GM12878 (cell line): Measurements from ENCODE around the gene CRTC2. TPM values are rescaled to one million over a fixed set of nuclear protein-coding genes. Genes with fewer than 3 reads are reported as not detected.

Experiments used
- ATAC-seq: fragments of 200-7000 bp; cut with Tn5 transposase; 3 replicates; pipeline ENCODE4 v1.9.1; 2020; ENCODE audit warnings: mild to moderate bottlenecking, moderate library complexity
- BruUV-seq: library from RNA; stranded (reverse); fragments of 400-500 nt; replicated peaks from 2 replicates; lab custom pipeline; 2021; lab: Mats Ljungman, UMichigan
- CTCF ChIA-PET: fragments of 300-600 bp; sonication (Branson Sonifier 250); formaldehyde crosslinking; extraction: SDS; loops from one replicate; lab custom pipeline; 2021; ENCODE audit warnings: inconsistent platforms; lab: Yijun Ruan, JAX
- POLR2A ChIA-PET: fragments of 350-600 bp; formaldehyde crosslinking; extraction: SDS; loops from one replicate; lab custom pipeline; 2021; ENCODE audit warnings: inconsistent platforms; lab: Charles Lee
- RAD21 ChIA-PET: fragments of 300-600 bp; sonication (Branson Sonifier 250); formaldehyde crosslinking; loops from one replicate; lab custom pipeline; 2023; ENCODE audit warnings: antibody characterized with exemption; ENCODE audit not compliant: unreplicated experiment; lab: Charles Lee
- SMC1A ChIA-PET: fragments of 300-600 bp; sonication (Branson Sonifier 250); formaldehyde crosslinking; loops from one replicate; lab custom pipeline; 2023; ENCODE audit not compliant: unreplicated experiment, uncharacterized antibody; lab: Charles Lee
- DNase-seq: peaks from one replicate; pipeline ENCODE4 v3.0.0-alpha.2; 2011; ENCODE audit warnings: low read depth, low spot score
- FAIRE-seq: peaks from 3 replicates; lab custom pipeline; 2011; peaks lifted over from hg19 to GRCh38; lab: Jason Lieb, UNC
- H2AFZ ChIP-seq: 2 replicates; pipeline ENCODE4 v1.6.0; 2011; ENCODE audit warnings: low read depth, low read length, control low read depth; ENCODE audit not compliant: control insufficient read depth
- H3K27ac ChIP-seq: 2 replicates; pipeline ENCODE4 v1.5.1; 2011; ENCODE audit warnings: control low read depth; ENCODE audit not compliant: control insufficient read depth, insufficient read depth
- H3K27me3 ChIP-seq, 2 experiments: replicated peaks in 1 of 2; 2 replicates each; pipeline versions ENCODE4 v1.6.0 to v1.6.1; 2011; ENCODE audit warnings: low read length in 1 of 2; ENCODE audit not compliant: control insufficient read depth in 2 of 2, insufficient read depth in 2 of 2
- H3K36me3 ChIP-seq, 2 experiments: 2 replicates each; pipeline ENCODE4 v1.5.1; 2011; ENCODE audit warnings: low read length in 1 of 2; ENCODE audit not compliant: control insufficient read depth in 2 of 2, insufficient read depth in 2 of 2
- H3K4me1 ChIP-seq: 2 replicates; pipeline ENCODE4 v1.6.1; 2011; ENCODE audit warnings: mild to moderate bottlenecking, low read length, moderate library complexity, mixed read lengths; ENCODE audit not compliant: control insufficient read depth, insufficient read depth
- H3K4me2 ChIP-seq: 2 replicates; pipeline ENCODE4 v1.6.0; 2011; ENCODE audit warnings: control low read depth; ENCODE audit not compliant: control insufficient read depth, insufficient read depth
- H3K4me3 ChIP-seq: fragments of 200-600 bp; sonication (generic); 2 replicates; pipeline ENCODE4 v1.5.1; 2016
- H3K79me2 ChIP-seq: 2 replicates; pipeline ENCODE4 v1.6.0; 2011; ENCODE audit warnings: low read length; ENCODE audit not compliant: control insufficient read depth, insufficient read depth
- H3K9ac ChIP-seq: 2 replicates; pipeline ENCODE4 v1.8.0; 2011; ENCODE audit warnings: low read length, control low read depth, mixed read lengths; ENCODE audit not compliant: control insufficient read depth, insufficient read depth
- H3K9me3 ChIP-seq: replicated peaks from 3 replicates; pipeline ENCODE4 v1.5.1; 2011; ENCODE audit warnings: mild to moderate bottlenecking, low read length; ENCODE audit not compliant: control insufficient read depth, insufficient read depth
- H4K20me1 ChIP-seq: 2 replicates; pipeline ENCODE4 v1.6.0; 2011; ENCODE audit not compliant: control insufficient read depth, insufficient read depth
- CHD2 ChIP-seq: IDR thresholded peaks from 2 replicates; pipeline ENCODE4 v1.6.1; 2011; ENCODE audit warnings: low read depth, low read length, improper control_type of control experiment, borderline replicate concordance
- IKZF2 ChIP-seq, 2 experiments: fragments of 450-650 bp; IDR thresholded peaks; 2 replicates each; pipeline ENCODE4 v1.6.1; 2017; ENCODE audit warnings: mild to moderate bottlenecking in 2 of 2, moderate library complexity in 2 of 2
- MEF2A ChIP-seq: IDR thresholded peaks from 2 replicates; pipeline ENCODE4 v1.6.1; 2011; ENCODE audit warnings: low read depth, mild to moderate bottlenecking, low read length, moderate library complexity; ENCODE audit not compliant: insufficient read depth
- MTA2 ChIP-seq: fragments of 450-650 bp; IDR thresholded peaks from 2 replicates; pipeline ENCODE4 v1.6.1; 2016; ENCODE audit warnings: low read depth, mild to moderate bottlenecking, moderate library complexity
- NFYB ChIP-seq: IDR thresholded peaks from 2 replicates; pipeline ENCODE4 v1.6.1; 2011; ENCODE audit warnings: low read depth, mild to moderate bottlenecking, low read length, improper control_type of control experiment, moderate library complexity; ENCODE audit not compliant: insufficient read depth
- RB1 ChIP-seq: fragments of 450-650 bp; formaldehyde crosslinking; IDR thresholded peaks from 2 replicates; pipeline ENCODE4 v1.6.1; 2017; ENCODE audit warnings: mild to moderate bottlenecking, borderline replicate concordance
- SIN3A ChIP-seq: IDR thresholded peaks from 2 replicates; pipeline ENCODE4 v1.6.1; 2012; ENCODE audit warnings: low read depth, low read length, improper control_type of control experiment
- SKIL ChIP-seq: fragments of 450-650 bp; IDR thresholded peaks from 2 replicates; pipeline ENCODE4 v1.6.1; 2017; ENCODE audit warnings: mild to moderate bottlenecking, low read depth, inconsistent platforms; ENCODE audit not compliant: poor library complexity, severe bottlenecking
- YY1 ChIP-seq: IDR thresholded peaks from 2 replicates; pipeline ENCODE4 v1.6.1; 2011; ENCODE audit warnings: low read depth, mild to moderate bottlenecking, low read length
- ZBTB11 ChIP-seq: fragments of 450-650 bp; formaldehyde crosslinking; IDR thresholded peaks from 2 replicates; pipeline ENCODE4 v1.5.0; 2022; ENCODE audit warnings: mild to moderate bottlenecking, missing genetic modification characterization
- ZNF687 ChIP-seq: fragments of 450-650 bp; IDR thresholded peaks from 2 replicates; pipeline ENCODE4 v1.6.1; 2017; ENCODE audit warnings: mild to moderate bottlenecking, moderate library complexity
- WGBS: methylation state at CpG from one replicate; pipeline ENCODE4 v1.1.6; 2016; ENCODE audit warnings: low lambda C conversion rate; ENCODE audit not compliant: insufficient replicate concordance, insufficient coverage; ENCODE audit errors: missing lambda C conversion rate; 5-methylcytosine and 5-hydroxymethylcytosine counted together
- in situ Hi-C: fragments of 300-500 bp; cut with MboI; formaldehyde crosslinking; loops from 9 replicates; pipeline ENCODE4 v1.14.3; 2018; ENCODE audit warnings: mixed read lengths
- intact Hi-C: fragments of 100-400 bp; cut with micrococcal nuclease; formaldehyde crosslinking; loops from one replicate; pipeline ENCODE4 v1.14.2; 2022; ENCODE audit not compliant: unreplicated experiment
- polyA plus RNA-seq, 11 experiments: library from polyadenylated mRNA; depleted of rRNA in 4 of 11; unstranded in 6 of 11; stranded (reverse) in 5 of 11; fragments of >200 nt; fragmentation: Nextera tagmentation in 4 of 11; fragmentation: Illumina TruSeq in 1 of 11; extraction: Ambion mirVana in 4 of 11; extraction: Trizol in 1 of 11; gene quantifications; 1 replicate in 1 of 11; 2 replicates in 10 of 11; pipeline versions ENCODE4 v1.2.1 to v1.2.3, GENCODE V29; 2011 to 2016; ENCODE audit warnings: inconsistent platforms in 2 of 11, missing spikeins in 2 of 11, low read depth in 1 of 11
- total RNA-seq, 4 experiments: library from RNA; depleted of rRNA in 3 of 4; stranded (reverse); fragments of >200 nt in 3 of 4; fragmentation: Illumina TruSeq in 1 of 4; extraction: Trizol in 1 of 4; gene quantifications; 2 replicates each; pipeline versions ENCODE4 v1.2.1 to v1.2.3, GENCODE V29; 2013 to 2021

The CRTC2 gene
- total and polyA plus RNA-seq, 10 of the 15 experiments (the other 5 are each of a cell fraction or from before 2014, with no cell fraction given) = 5.1 to 57.9 (median 32.7) TPM

GRCh38 chr1:153985941-153986761 is 27.7 kb upstream of the CRTC2 start, which contains the start of gene RAB13:
Gene RAB13, minus strand, starts transcription at chr1:153986339. Its CDS starts 103 bp downstream, at chr1:153986236.
- peak within 1 kb of the TSS; percentile 80 for H3K4me3 ChIP-seq
- peak within 1 kb of the TSS; percentile 51 for H3K4me2 ChIP-seq
- in situ Hi-C loops (loop anchor here (5.0 to 10.0 kb wide), 2 partner anchors 191 to 309 kb away; partner anchors contain the start of gene NPR1), intact Hi-C loops (loop anchor here (1.0 to 2.0 kb wide), 5 partner anchors 63 to 315 kb away; partner anchors contain the start of genes GATAD2B, ILF2 and NPR1)
- SMC1A ChIA-PET = interaction anchor here (0.5 to 5.2 kb wide), 41 partner anchors 8 to 475 kb away, joined by 3 to 46 read pairs (median 4); partner anchors contain the start of genes CREB3L4, DENND4B, GATAD2B and INTS3
- H3K79me2 ChIP-seq = peaks cover 7% of the 10 kb centered on the region
- no peaks in the 10 kb centered on the region for H4K20me1 ChIP-seq
- 13% methylated on average over 14 of the region's 32 CpGs for WGBS
- FAIRE-seq (no peak), DNase-seq (no peak), ATAC-seq (peak; percentile 30)
- POLR2A ChIA-PET = interaction anchor here (0.6 to 2.7 kb wide), 13 partner anchors 9 to 415 kb away, joined by 3 to 21 read pairs (median 4); partner anchors contain the start of genes CREB3L4, JTB, SLC27A3 and SLC39A1
- H2AFZ ChIP-seq = peak within 1 kb of the TSS; percentile 89
- peak within 1 kb of the TSS; percentile 60 for H3K9ac ChIP-seq
- BruUV-seq = no TSS peak
- H3K36me3 ChIP-seq = no peaks in the 10 kb centered on the region
- no peak within 1 kb of the TSS; the same call in 1 of the 2 replicates for H3K27ac ChIP-seq
- H3K4me1 ChIP-seq = peaks cover 5% of the 10 kb centered on the region
- CTCF ChIA-PET = interaction anchor here (0.6 to 6.6 kb wide), 48 partner anchors 8 to 643 kb away, joined by 3 to 85 read pairs (median 6); partner anchors contain the start of genes CREB3L4, DENND4B, GATAD2B and JTB
- RAD21 ChIA-PET = interaction anchor here (0.7 to 5.7 kb wide), 37 partner anchors 9 to 414 kb away, joined by 3 to 42 read pairs (median 4); partner anchors contain the start of genes CHTOP, CREB3L4, DENND4B and GATAD2B
- no peaks in the 10 kb centered on the region for H3K9me3 ChIP-seq
- no peaks in the 10 kb centered on the region for H3K27me3 ChIP-seq
- no peak for TF ChIP-seq SIN3A
- no peak for TF ChIP-seq ZNF687
- TF ChIP-seq SKIL = no peak
- TF ChIP-seq NFYB = no peak
- no peak for TF ChIP-seq ZBTB11 (CRISPR knock-in tag)
- TF ChIP-seq YY1 = 0 out of 2 replicates have a peak, but pooled peaks have one; percentile 14
- no peak for TF ChIP-seq MTA2
- TF ChIP-seq CHD2 = no peak
- TF ChIP-seq IKZF2 (IDR thresholded peaks at IDR 0.05) = peak in 1 of 2 experiments; percentile 8; a peak in 1 of 4 replicates
- TF ChIP-seq RB1 = no peak
- TF ChIP-seq MEF2A = no peak
